Measurements from ENCODE around the gene EFCAB8.
"Not testable (repeated sequence)": the region's sequence is repeated elsewhere in the genome, so short reads cannot be mapped to it uniquely, and the experiment has no call there.

The EFCAB8 gene

GRCh38 chr20:32841174-32841573, 17.5 kb upstream of the EFCAB8 start:
- DNase-seq (ENCODE audit: low read depth), result no peak

GRCh38 chr20:32841632-32842031, 17.1 kb upstream of the EFCAB8 start:
- DNase-seq (ENCODE audit: low read depth), result no peak

GRCh38 chr20:32842688-32843524, 15.8 kb upstream of the EFCAB8 start:
- DNase-seq (ENCODE audit: low read depth), result no peak

DNA sequence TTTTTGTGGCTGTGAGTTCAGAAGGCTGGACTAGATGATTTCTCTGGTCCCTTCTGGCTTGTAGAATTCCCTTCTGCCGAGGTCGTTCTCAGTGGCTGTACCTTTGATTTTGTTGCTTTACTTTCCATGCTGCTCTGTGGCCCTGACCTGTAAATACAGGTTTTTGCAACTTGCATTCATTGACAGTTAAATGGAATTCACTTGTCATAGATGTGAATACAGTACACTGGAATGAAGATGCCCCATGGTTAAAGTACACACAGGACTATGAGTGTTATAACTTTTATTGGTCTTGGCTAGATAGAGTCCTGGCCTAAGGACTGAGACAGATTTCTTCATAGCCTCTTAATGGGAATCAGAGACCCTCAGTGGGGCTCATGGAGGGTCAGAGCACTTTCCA, 12.9 kb upstream of the EFCAB8 start:
- no peak for DNase-seq (ENCODE audit: low read depth)

DNA sequence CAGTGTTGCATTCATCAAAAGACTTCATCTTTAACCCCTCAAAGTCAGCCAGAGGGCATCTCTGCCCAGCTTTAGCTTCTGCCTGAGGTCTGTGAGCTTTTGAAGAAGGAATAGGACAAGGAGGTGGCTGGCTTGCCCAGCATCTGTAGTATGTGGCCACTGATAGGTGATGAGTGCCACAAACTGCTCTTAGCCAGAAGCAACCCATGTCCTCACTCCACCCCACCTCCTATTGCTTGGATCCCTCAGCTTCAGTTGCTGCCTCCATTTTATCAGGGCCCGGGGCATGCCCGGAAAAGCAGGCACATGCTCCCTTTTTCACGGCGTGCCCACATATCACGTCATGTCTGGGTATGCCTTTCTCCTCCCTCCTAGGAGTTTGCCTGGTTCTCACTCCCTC, 11.9 kb upstream of the EFCAB8 start:
- no peak for DNase-seq (ENCODE audit: low read depth)

DNA sequence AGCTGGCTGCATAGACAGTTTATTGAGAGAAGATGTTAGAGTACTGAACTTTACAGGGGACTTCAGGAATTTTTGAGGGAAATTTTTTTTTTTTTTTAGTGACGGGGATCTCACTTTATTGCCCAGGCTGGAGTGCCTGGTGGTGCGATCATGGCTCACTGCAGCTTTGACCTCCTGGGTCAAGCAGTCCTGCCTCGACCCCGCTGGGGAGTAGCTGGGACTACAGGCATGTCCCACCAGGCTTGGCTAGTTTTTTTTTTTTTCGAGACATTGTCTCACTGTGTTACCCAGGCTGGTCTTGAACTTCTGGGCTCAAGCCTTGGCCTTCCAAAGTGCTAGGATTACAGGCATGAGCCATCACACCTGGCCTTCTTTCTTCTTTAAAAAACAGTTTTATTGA, 10.8 kb upstream of the EFCAB8 start:
- DNase-seq (ENCODE audit: low read depth), result no peak

- no peak for DNase-seq (ENCODE audit: low read depth)
Measured at GRCh38 chr20:32848846-32849245, 9.9 kb upstream of the EFCAB8 start.

DNA sequence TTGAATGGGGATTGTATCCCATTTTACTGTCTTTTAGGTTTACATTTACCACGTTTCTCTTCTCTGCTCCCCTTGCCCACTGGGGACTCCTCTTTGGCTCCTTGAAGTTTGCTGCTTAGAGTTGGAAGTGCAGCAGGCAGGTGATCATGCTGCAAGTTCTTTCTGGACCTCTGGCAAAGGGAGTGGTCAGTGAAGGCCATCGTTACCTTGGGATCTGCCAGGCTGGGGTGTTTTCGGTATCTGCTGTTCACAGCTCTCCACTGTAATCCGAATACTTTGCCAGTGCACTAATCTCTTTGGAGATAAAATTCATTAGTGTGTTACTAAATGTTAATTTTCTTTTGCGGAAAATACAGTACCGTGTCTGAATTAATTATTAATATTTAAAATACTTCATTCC, 9.1 kb upstream of the EFCAB8 start:
- DNase-seq (ENCODE audit: low read depth), result no peak

DNA sequence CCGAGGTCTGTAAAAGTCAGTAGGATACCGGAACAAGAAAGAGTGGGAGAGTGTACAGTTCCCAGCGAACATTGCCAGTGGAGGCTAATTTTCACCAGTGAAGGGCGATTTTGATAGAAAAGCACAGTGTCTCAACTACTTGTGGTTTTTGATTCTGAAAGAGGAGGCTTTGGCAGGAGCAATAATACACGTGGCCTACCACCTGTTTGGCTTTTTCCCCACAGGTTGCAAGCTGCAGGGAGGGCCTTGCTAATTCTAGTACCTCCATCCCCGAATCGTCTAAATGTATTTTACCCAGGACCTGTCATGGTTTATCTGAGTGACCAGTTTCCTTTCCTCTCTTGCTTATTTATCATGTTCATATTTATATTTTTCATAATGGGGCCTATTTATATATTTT, 3.3 kb upstream of the EFCAB8 start:
- no peak for DNase-seq (ENCODE audit: low read depth)

GRCh38 chr20:32858189-32858588, 534 bp upstream of the EFCAB8 start:
- DNase-seq (ENCODE audit: low read depth), result no peak

DNA sequence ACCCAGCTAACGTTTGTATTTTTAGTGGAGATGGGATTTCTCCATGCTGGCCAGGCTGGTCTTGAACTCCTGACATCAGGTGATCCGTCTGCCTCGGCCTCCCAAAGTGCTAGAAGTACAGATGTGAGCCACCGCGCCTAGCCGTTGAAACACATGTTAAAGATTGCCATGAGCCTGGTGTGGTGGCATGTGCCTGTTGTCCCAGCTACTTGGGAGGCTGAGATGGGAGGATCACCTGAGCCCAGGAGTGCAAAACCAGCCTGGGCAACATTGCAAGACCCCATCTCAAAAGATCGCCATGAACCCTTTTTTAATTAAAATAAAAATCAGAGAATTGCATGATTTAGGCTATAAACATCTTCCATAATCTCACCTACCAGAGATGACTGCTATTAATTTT, 2.7 kb downstream of the EFCAB8 start:
- DNase-seq (ENCODE audit: low read depth), result no peak

- DNase-seq (ENCODE audit: low read depth), result no peak
Measured at GRCh38 chr20:32869562-32869961, 10.8 kb downstream of the EFCAB8 start.

DNA sequence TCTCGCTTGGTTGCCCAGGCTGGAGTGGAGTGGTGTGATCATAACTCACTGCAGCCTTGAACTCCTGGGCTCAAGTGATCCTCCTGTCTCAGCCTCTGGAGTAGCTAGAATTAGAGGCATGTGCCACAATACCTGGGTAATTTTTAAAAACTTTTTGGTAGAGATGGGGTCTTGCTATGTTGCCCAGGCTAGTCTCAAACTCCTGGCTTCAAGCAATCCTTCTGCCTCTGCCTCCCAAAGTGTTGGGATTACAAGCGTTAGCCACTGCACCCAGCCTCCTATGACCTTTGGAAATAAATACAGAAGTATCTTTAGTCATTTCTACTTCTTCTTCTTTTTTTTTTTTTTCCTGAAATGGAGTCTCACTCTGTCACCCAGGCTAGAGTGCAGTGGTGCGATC, 11.8 kb downstream of the EFCAB8 start:
- not testable (repeated sequence) for DNase-seq (ENCODE audit: low read depth)

DNA sequence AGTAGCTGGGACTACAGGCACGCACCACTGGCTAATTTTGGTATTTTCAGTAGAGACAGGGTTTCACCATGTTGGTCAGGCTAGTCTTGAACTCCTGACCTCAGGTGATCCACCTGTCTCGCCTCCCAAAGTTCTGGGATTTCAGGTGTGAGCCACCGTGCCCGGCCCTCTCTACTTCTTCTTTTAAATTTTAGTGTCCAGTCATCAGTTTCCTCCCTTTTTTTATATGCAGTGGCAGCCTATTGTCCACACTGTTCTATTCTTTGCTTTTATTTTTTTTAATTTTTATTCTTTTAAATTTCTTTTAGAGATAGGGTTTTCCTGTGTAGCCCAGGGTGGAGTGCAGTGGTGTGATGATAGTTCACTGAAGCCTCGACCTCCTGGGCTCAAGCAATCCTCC, 12.3 kb downstream of the EFCAB8 start:
- no peak for DNase-seq (ENCODE audit: low read depth)

GRCh38 chr20:32871627-32872160, 13.0 kb downstream of the EFCAB8 start:
- DNase-seq (ENCODE audit: low read depth), result no peak

DNA sequence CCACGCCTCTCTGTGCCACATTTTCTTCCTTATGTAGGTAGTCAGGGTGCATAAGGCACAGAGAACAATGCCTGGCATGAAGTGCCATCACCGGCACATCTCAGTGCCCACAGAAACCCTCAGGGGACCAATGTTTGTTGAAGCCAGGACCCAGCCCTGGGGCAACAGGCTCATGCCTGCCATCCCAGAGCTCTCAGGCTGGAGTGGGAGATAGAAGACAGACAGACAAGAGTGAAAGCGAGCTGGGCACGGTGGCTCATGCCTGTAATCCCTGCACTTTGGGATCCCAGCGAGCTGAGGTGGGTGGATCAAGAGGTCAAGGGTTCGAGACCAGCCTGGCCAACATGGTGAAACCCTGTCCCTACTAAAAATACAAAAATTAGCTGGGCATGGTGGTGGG, 13.5 kb downstream of the EFCAB8 start:
- DNase-seq (ENCODE audit: low read depth), result no peak

- no peak for DNase-seq (ENCODE audit: low read depth)
Measured at GRCh38 chr20:32875673-32876072, 16.9 kb downstream of the EFCAB8 start.

DNA sequence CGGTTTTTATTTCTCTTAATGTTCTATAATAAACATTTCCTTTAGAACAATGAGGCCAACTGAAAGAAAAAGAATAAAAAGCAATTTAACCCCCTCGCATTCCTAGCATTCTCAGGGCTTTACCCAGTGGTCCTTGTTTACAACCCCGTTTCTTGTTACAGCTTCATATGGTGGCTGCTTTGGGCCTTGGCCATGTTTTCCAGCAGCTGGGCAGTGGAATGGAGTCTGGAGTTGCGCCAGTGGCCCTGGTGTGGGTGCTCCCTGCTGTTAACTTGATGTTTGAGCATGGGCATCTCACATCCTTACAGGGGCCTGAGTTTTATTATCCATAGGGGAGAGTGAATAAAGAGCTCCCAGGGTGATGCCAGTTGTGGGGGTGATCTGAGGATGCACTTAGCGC, 18.8 kb downstream of the EFCAB8 start:
- no peak for DNase-seq (ENCODE audit: low read depth)

GRCh38 chr20:32878820-32879219, 20.1 kb downstream of the EFCAB8 start:
- no peak for DNase-seq (ENCODE audit: low read depth)

- DNase-seq (ENCODE audit: low read depth), result no peak
Measured at GRCh38 chr20:32879538-32879937, 20.8 kb downstream of the EFCAB8 start.

GRCh38 chr20:32880635-32881034, 21.9 kb downstream of the EFCAB8 start:
- no peak for DNase-seq (ENCODE audit: low read depth)

GRCh38 chr20:32883081-32883480, 24.4 kb downstream of the EFCAB8 start:
- no peak for DNase-seq (ENCODE audit: low read depth)

GRCh38 chr20:32885185-32885584, 26.5 kb downstream of the EFCAB8 start:
- DNase-seq (ENCODE audit: low read depth), result no peak

GRCh38 chr20:32885952-32886351, 27.2 kb downstream of the EFCAB8 start:
- DNase-seq (ENCODE audit: low read depth), result no peak

All from stimulated activated CD8-positive, alpha-beta memory T cell treated with anti-CD3 and anti-CD28 coated beads, Interleukin-12 subunit alpha, Interleukin-12 subunit beta, amount 100 ng/mL, for 4 hours (primary cell).